ENCODE data around the gene MYH10.

MYH10 gene

DNA sequence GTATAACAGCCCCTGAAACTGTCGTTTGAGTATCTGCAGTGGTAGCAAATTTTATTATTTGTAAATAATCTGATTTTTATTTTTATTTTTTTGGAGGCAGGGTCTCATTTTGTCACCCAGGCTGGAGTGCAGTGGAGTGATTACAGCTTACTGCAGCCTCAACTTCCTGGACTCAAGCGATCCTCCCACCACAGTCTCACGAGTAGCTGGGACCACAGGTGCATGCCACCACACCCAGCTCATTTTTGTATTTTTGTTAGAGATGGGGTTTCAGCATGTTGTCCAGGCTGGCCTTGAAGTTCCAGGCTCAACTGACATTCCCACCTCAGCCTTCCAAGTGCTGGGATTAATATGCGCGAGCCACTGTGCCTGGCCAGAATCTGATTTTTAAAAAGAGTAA lies 192.1 kb downstream of the MYH10 start:
- no peak overlapping the region for H3K4me3 ChIP-seq (ENCODE audit: low read depth, low read length)
- TF ChIP-seq CTCF (IDR thresholded peaks at IDR 0.05; ENCODE audit: borderline replicate concordance, insufficient read depth, low read depth, low read length): no peak

- TF ChIP-seq CTCF (IDR thresholded peaks at IDR 0.05; ENCODE audit: borderline replicate concordance, insufficient read depth, low read depth, low read length): no peak
- peak overlapping the region; percentile 67 for H3K4me3 ChIP-seq (ENCODE audit: low read depth, low read length)
Measured at GRCh38 chr17:8436844-8437171, 193.7 kb downstream of the MYH10 start.

GRCh38 chr17:8436169-8436843 lies 194.2 kb downstream of the MYH10 start:
- peak overlapping the region; percentile 67 for H3K4me3 ChIP-seq (ENCODE audit: low read depth, low read length)
- no peak for TF ChIP-seq CTCF (IDR thresholded peaks at IDR 0.05; ENCODE audit: borderline replicate concordance, insufficient read depth, low read depth, low read length)

DNA sequence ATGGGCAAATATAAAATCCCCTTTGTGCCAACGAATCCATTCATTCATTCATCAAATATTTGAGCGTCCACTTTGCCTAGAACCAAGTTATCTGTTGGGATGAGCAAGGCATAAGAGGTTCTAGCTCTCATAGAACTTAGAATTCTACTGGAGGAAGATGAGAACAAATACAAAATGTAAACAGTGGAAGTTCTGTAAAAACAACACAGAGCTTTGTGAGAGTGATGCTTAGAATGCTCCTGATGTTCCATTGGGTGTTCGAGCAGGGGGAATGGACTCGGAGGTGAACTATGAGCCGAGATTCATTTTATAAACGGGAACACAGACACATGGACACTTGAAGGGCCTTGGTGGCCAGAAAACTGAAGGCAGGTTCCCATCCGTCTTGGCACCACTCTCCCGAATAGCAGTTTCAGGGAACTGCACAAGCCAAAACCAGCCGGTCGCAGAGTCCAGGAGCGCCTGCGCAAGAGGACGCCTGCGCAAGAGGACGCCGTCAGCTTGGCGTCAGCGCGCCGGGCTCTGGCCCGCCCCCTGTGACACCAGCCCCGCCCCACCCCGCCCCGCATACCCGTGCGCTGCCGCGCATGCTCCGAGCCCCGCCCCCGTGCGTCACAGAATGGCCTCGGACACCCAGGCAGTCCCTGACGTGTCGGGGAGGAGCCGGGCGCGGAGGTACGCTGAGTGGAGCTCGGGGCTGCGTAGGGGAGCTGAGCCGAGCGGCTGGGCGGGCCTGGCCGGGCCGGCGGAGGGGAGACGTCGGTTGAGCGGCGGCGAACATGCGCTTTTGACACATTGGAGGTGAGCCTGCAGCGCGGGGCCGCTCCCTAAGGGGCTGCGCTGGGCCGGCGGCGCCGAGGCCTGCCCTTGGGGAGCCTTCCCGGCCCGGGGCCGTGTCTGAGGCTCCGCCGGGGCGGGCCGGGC lies 195.0 kb downstream of the MYH10 start, which contains the start of gene NDEL1:
Gene NDEL1, plus strand, starts transcription at position 640 of the 924 bp plus-strand sequence. CDS start 8,388 bp downstream, outside the sequence.
- no peak for TF ChIP-seq CTCF (IDR thresholded peaks at IDR 0.05; ENCODE audit: borderline replicate concordance, insufficient read depth, low read depth, low read length)

DNA sequence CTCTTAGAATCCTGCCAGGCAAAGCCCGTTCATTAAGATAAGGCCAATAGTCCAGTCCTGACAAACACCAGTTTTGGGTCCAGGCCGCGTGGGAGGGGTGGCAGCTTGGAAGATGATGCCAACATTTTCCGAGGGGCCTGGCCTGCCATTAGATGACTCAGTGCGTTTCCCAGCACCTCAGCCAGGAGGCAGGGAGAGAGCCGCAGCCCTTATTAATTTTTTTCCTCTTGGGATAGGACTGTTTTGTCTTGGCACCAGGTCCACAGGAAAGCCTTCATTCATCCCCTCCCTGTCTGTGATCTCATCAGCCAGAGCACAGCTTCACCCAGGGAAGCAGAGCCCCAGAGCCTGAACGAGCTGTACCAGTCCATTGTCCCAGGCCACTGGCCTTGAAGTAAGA lies 199.6 kb downstream of the MYH10 start:
- H3K4me3 ChIP-seq (ENCODE audit: low read depth, low read length): no peak overlapping the region
- no peak for TF ChIP-seq CTCF (IDR thresholded peaks at IDR 0.05; ENCODE audit: borderline replicate concordance, insufficient read depth, low read depth, low read length)

More for the DNA sequence above, 195.0 kb downstream of the MYH10 start, which contains the start of gene NDEL1:
- peak within 1 kb of the TSS; percentile 67 for H3K4me3 ChIP-seq (ENCODE audit: low read depth, low read length)

DNA sequence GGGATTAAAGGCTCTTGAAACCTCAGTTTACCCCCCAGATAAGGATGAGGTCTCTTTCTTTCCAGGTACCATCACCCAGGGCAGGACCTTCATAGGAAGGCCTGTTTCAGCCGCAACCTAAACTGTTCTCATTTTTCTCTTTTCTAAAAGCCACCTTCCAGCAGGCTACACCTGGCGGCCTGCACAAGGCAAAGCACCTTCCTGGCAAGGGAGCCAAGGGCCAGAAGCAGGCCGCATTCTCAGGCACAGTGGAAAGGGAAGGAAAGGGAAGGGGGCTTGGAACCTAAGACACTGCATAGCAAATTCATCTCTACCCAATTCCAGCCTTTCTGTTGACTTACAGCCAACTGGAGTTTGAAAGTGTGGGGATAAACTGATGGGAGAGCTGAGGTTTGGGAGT lies 203.7 kb downstream of the MYH10 start:
- TF ChIP-seq CTCF (IDR thresholded peaks at IDR 0.05; ENCODE audit: borderline replicate concordance, insufficient read depth, low read depth, low read length): no peak

More for the DNA sequence above, 203.7 kb downstream of the MYH10 start:
- H3K4me3 ChIP-seq (ENCODE audit: low read depth, low read length): no peak overlapping the region
